Panc1 (cell line): ENCODE data around the gene CFAP58.

Experiments used
- POLR2AphosphoS5 ChIP-seq: IDR thresholded peaks from 2 replicates; pipeline ENCODE4 v1.6.1; 2012; ENCODE audit warnings: mild to moderate bottlenecking, low read depth, low read length, moderate library complexity
- SIN3A ChIP-seq: IDR thresholded peaks from 2 replicates; pipeline ENCODE4 v1.6.1; 2012; ENCODE audit warnings: low read depth, mild to moderate bottlenecking, low read length, moderate library complexity, borderline replicate concordance; ENCODE audit not compliant: insufficient read depth
- TCF7L2 ChIP-seq: IDR thresholded peaks from 2 replicates; pipeline ENCODE4 v1.6.1; 2011; ENCODE audit warnings: mild to moderate bottlenecking, low read depth, low read length, inconsistent platforms
- TF ChIP-seq, protein P1 (sequence below): fragments of 450-650 bp; IDR thresholded peaks from 2 replicates; pipeline ENCODE4 v1.5.1; 2017; ENCODE audit warnings: mild to moderate bottlenecking
- TF ChIP-seq, protein P2 (sequence below), 2 experiments: IDR thresholded peaks; 2 replicates each; pipeline ENCODE4 v1.6.1; 2011 to 2012; ENCODE audit warnings: low read depth in 2 of 2, control low read depth in 1 of 2, low read length in 1 of 2, mild to moderate bottlenecking in 1 of 2, moderate library complexity in 1 of 2; ENCODE audit not compliant: insufficient read depth in 1 of 2

DNA sequence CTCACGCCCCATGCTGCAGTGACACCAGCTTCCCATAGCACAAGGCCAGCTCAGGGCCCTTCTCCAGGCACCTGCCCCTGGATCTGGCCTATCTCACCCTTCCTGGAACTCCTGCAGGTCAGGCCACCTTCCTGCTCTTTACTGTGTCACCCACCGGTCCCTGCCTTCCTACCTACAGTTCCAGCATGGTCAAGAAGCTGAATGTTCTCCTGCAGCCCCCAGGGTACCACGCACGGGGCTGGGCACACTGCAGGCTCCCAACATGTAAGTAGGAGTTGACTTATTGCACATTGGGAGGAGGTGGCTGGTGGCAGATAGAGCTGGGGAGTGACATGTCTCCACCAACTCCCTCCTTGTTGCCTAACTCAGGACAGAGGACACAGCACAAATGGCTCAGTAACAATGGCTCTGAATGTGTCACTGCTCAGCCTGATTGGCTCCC lies 29.9 kb upstream of the CFAP58 start:
- TF ChIP-seq POLR2AphosphoS5 (no peak), SIN3A (no peak), TCF7L2 (no peak)
- TF ChIP-seq, protein P1, sequence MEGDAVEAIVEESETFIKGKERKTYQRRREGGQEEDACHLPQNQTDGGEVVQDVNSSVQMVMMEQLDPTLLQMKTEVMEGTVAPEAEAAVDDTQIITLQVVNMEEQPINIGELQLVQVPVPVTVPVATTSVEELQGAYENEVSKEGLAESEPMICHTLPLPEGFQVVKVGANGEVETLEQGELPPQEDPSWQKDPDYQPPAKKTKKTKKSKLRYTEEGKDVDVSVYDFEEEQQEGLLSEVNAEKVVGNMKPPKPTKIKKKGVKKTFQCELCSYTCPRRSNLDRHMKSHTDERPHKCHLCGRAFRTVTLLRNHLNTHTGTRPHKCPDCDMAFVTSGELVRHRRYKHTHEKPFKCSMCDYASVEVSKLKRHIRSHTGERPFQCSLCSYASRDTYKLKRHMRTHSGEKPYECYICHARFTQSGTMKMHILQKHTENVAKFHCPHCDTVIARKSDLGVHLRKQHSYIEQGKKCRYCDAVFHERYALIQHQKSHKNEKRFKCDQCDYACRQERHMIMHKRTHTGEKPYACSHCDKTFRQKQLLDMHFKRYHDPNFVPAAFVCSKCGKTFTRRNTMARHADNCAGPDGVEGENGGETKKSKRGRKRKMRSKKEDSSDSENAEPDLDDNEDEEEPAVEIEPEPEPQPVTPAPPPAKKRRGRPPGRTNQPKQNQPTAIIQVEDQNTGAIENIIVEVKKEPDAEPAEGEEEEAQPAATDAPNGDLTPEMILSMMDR: no peak
- TF ChIP-seq, protein P2, sequence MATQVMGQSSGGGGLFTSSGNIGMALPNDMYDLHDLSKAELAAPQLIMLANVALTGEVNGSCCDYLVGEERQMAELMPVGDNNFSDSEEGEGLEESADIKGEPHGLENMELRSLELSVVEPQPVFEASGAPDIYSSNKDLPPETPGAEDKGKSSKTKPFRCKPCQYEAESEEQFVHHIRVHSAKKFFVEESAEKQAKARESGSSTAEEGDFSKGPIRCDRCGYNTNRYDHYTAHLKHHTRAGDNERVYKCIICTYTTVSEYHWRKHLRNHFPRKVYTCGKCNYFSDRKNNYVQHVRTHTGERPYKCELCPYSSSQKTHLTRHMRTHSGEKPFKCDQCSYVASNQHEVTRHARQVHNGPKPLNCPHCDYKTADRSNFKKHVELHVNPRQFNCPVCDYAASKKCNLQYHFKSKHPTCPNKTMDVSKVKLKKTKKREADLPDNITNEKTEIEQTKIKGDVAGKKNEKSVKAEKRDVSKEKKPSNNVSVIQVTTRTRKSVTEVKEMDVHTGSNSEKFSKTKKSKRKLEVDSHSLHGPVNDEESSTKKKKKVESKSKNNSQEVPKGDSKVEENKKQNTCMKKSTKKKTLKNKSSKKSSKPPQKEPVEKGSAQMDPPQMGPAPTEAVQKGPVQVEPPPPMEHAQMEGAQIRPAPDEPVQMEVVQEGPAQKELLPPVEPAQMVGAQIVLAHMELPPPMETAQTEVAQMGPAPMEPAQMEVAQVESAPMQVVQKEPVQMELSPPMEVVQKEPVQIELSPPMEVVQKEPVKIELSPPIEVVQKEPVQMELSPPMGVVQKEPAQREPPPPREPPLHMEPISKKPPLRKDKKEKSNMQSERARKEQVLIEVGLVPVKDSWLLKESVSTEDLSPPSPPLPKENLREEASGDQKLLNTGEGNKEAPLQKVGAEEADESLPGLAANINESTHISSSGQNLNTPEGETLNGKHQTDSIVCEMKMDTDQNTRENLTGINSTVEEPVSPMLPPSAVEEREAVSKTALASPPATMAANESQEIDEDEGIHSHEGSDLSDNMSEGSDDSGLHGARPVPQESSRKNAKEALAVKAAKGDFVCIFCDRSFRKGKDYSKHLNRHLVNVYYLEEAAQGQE (IDR thresholded peaks at IDR 0.05; ENCODE audit: insufficient read depth in 1 of 2, low read depth in 2 of 2, low read length in 1 of 2): no peak
